ENCODE measurements around the gene MAPKAP1.

Gene MAPKAP1

GRCh38 chr9:125443367-125443766 lies 263.6 kb downstream of the MAPKAP1 start:
- Mint-ChIP-seq H3K4me3 (no peak overlapping the region), H3K27ac (no peak overlapping the region), H3K4me1 (no peaks in the 10 kb centered on the region), H3K27me3 (no peaks in the 10 kb centered on the region), H3K9me3 (no peaks in the 10 kb centered on the region), H3K36me3 (peaks cover 3% of the 10 kb centered on the region)
- no peak for DNase-seq
- CTCF ChIA-PET = no interaction called here

GRCh38 chr9:125442452-125442851 lies 264.6 kb downstream of the MAPKAP1 start:
- H3K27ac Mint-ChIP-seq = no peak overlapping the region
- no peak for DNase-seq
- H3K4me1 Mint-ChIP-seq = no peaks in the 10 kb centered on the region
- H3K27me3 Mint-ChIP-seq = no peaks in the 10 kb centered on the region
- H3K4me3 Mint-ChIP-seq = no peak overlapping the region
- peaks cover 3% of the 10 kb centered on the region for H3K36me3 Mint-ChIP-seq
- CTCF ChIA-PET = no interaction called here
- H3K9me3 Mint-ChIP-seq = no peaks in the 10 kb centered on the region

- H3K9me3 Mint-ChIP-seq = no peaks in the 10 kb centered on the region
- peaks cover 3% of the 10 kb centered on the region for H3K36me3 Mint-ChIP-seq
- CTCF ChIA-PET = no interaction called here
- no peak overlapping the region for H3K27ac Mint-ChIP-seq
- H3K4me3 Mint-ChIP-seq = no peak overlapping the region
- no peaks in the 10 kb centered on the region for H3K4me1 Mint-ChIP-seq
- no peaks in the 10 kb centered on the region for H3K27me3 Mint-ChIP-seq
- no peak for DNase-seq
Measured at GRCh38 chr9:125440411-125440810, 266.6 kb downstream of the MAPKAP1 start.

- peaks cover 3% of the 10 kb centered on the region for H3K36me3 Mint-ChIP-seq
- H3K27me3 Mint-ChIP-seq = no peaks in the 10 kb centered on the region
- no peaks in the 10 kb centered on the region for H3K4me1 Mint-ChIP-seq
- CTCF ChIA-PET = no interaction called here
- no peaks in the 10 kb centered on the region for H3K9me3 Mint-ChIP-seq
- DNase-seq = no peak
- H3K27ac Mint-ChIP-seq = no peak overlapping the region
- no peak overlapping the region for H3K4me3 Mint-ChIP-seq
Measured at GRCh38 chr9:125439434-125440272, 267.4 kb downstream of the MAPKAP1 start.

- Mint-ChIP-seq H3K36me3 (peaks cover 3% of the 10 kb centered on the region), H3K27ac (no peak overlapping the region)
- CTCF ChIA-PET = no interaction called here
Measured at GRCh38 chr9:125438506-125439433, 268.2 kb downstream of the MAPKAP1 start.

GRCh38 chr9:125437771-125438221 lies 269.2 kb downstream of the MAPKAP1 start:
- DNase-seq = no peak
- CTCF ChIA-PET = no interaction called here
- Mint-ChIP-seq H3K36me3 (peaks cover 2% of the 10 kb centered on the region), H3K4me1 (no peaks in the 10 kb centered on the region), H3K9me3 (no peaks in the 10 kb centered on the region), H3K4me3 (no peak overlapping the region), H3K27me3 (no peaks in the 10 kb centered on the region), H3K27ac (no peak overlapping the region)

More at GRCh38 chr9:125438506-125439433, 268.2 kb downstream of the MAPKAP1 start:
- no peaks in the 10 kb centered on the region for H3K4me1 Mint-ChIP-seq
- no peak for DNase-seq
- no peaks in the 10 kb centered on the region for H3K27me3 Mint-ChIP-seq
- no peaks in the 10 kb centered on the region for H3K9me3 Mint-ChIP-seq
- H3K4me3 Mint-ChIP-seq = no peak overlapping the region

- CTCF ChIA-PET = no interaction called here
- no peak overlapping the region for H3K4me3 Mint-ChIP-seq
- no peak overlapping the region for H3K27ac Mint-ChIP-seq
- no peaks in the 10 kb centered on the region for H3K27me3 Mint-ChIP-seq
- no peak for DNase-seq
- H3K36me3 Mint-ChIP-seq = no peaks in the 10 kb centered on the region
- H3K4me1 Mint-ChIP-seq = no peaks in the 10 kb centered on the region
- no peaks in the 10 kb centered on the region for H3K9me3 Mint-ChIP-seq
Measured at GRCh38 chr9:125436613-125437443, 270.2 kb downstream of the MAPKAP1 start.

- H3K4me1 Mint-ChIP-seq = no peaks in the 10 kb centered on the region
- CTCF ChIA-PET = no interaction called here
- H3K36me3 Mint-ChIP-seq = no peaks in the 10 kb centered on the region
- no peak for DNase-seq
- no peaks in the 10 kb centered on the region for H3K9me3 Mint-ChIP-seq
- H3K27ac Mint-ChIP-seq = no peak overlapping the region
- H3K27me3 Mint-ChIP-seq = no peaks in the 10 kb centered on the region
- no peak overlapping the region for H3K4me3 Mint-ChIP-seq
Measured at GRCh38 chr9:125435776-125436612, 271.0 kb downstream of the MAPKAP1 start.

- CTCF ChIA-PET = no interaction called here
- Mint-ChIP-seq H3K36me3 (no peaks in the 10 kb centered on the region), H3K4me1 (no peaks in the 10 kb centered on the region), H3K9me3 (no peaks in the 10 kb centered on the region), H3K4me3 (no peak overlapping the region), H3K27me3 (no peaks in the 10 kb centered on the region), H3K27ac (no peak overlapping the region)
- no peak for DNase-seq
Measured at GRCh38 chr9:125434986-125435775, 271.8 kb downstream of the MAPKAP1 start.

- no peaks in the 10 kb centered on the region for H3K4me1 Mint-ChIP-seq
- H3K27ac Mint-ChIP-seq = no peak overlapping the region
- H3K27me3 Mint-ChIP-seq = no peaks in the 10 kb centered on the region
- DNase-seq = no peak
- CTCF ChIA-PET = no interaction called here
- H3K36me3 Mint-ChIP-seq = no peaks in the 10 kb centered on the region
- H3K4me3 Mint-ChIP-seq = no peak overlapping the region
- H3K9me3 Mint-ChIP-seq = no peaks in the 10 kb centered on the region
Measured at GRCh38 chr9:125433461-125434011, 273.5 kb downstream of the MAPKAP1 start.

- DNase-seq = no peak
- no peaks in the 10 kb centered on the region for H3K9me3 Mint-ChIP-seq
- H3K4me3 Mint-ChIP-seq = no peak overlapping the region
- no peaks in the 10 kb centered on the region for H3K36me3 Mint-ChIP-seq
- CTCF ChIA-PET = no interaction called here
- no peak overlapping the region for H3K27ac Mint-ChIP-seq
- H3K4me1 Mint-ChIP-seq = no peaks in the 10 kb centered on the region
- no peaks in the 10 kb centered on the region for H3K27me3 Mint-ChIP-seq
Measured at GRCh38 chr9:125432715-125433385, 274.2 kb downstream of the MAPKAP1 start.

- no peaks in the 10 kb centered on the region for H3K9me3 Mint-ChIP-seq
- DNase-seq = no peak
- CTCF ChIA-PET = no interaction called here
- no peaks in the 10 kb centered on the region for H3K36me3 Mint-ChIP-seq
- no peaks in the 10 kb centered on the region for H3K4me1 Mint-ChIP-seq
- no peaks in the 10 kb centered on the region for H3K27me3 Mint-ChIP-seq
- H3K4me3 Mint-ChIP-seq = no peak overlapping the region
- H3K27ac Mint-ChIP-seq = no peak overlapping the region
Measured at GRCh38 chr9:125431741-125432271, 275.2 kb downstream of the MAPKAP1 start.

All from activated naive CD4-positive, alpha-beta T cell treated with anti-CD3 and anti-CD28 coated beads, Interleukin-2, amount 10 ng/mL, durations not matched to agents 7 days and 5 days (primary cell).